IPS DF 19.7 (cell line): ENCODE measurements around the gene GUSB.
"Not testable (repeated sequence)": the region's sequence is repeated elsewhere in the genome, so short reads cannot be mapped to it uniquely, and the experiment has no call there.

Experiments
- DNase-seq: peaks from one replicate; pipeline ENCODE4 v3.0.0-alpha.2; 2013; ENCODE audit warnings: low read depth, low spot score

GUSB gene

GRCh38 chr7:65981965-65982792, at the start of gene GUSB:
TSS of gene GUSB (minus strand) at chr7:65982213. CDS start at chr7:65982183, 30 bp downstream.
- DNase-seq, result peak; percentile 71

- not testable (repeated sequence) for DNase-seq
These were observed 46.3 kb upstream of the GUSB start for GRCh38 chr7:66028342-66028741.

- DNase-seq, result no peak
These were observed 34.1 kb upstream of the GUSB start for GRCh38 chr7:66016131-66016461.

- no peak for DNase-seq
These were observed 33.6 kb upstream of the GUSB start for GRCh38 chr7:66015440-66016130.

- DNase-seq, result peak; percentile 23
These were observed 31.9 kb upstream of the GUSB start for GRCh38 chr7:66013938-66014337.

- no peak for DNase-seq
These were observed 25.2 kb upstream of the GUSB start for GRCh38 chr7:66007232-66007631.

GRCh38 chr7:66005115-66005671, 23.2 kb upstream of the GUSB start:
- DNase-seq, result not testable (repeated sequence)

GRCh38 chr7:66000823-66001417, 18.9 kb upstream of the GUSB start:
- not testable (repeated sequence) for DNase-seq

- DNase-seq, result not testable (repeated sequence)
These were observed 13.0 kb upstream of the GUSB start for GRCh38 chr7:65994984-65995383.

- no peak for DNase-seq
These were observed 10.5 kb upstream of the GUSB start for GRCh38 chr7:65992526-65992925.

- not testable (repeated sequence) for DNase-seq
These were observed 9.8 kb upstream of the GUSB start for GRCh38 chr7:65991829-65992228.

- DNase-seq, result no peak
These were observed 7.7 kb upstream of the GUSB start for GRCh38 chr7:65989694-65990080.

GRCh38 chr7:65988503-65988902, 6.5 kb upstream of the GUSB start:
- not testable (repeated sequence) for DNase-seq

- DNase-seq, result no peak
These were observed 6.1 kb upstream of the GUSB start for GRCh38 chr7:65988084-65988483.

- no peak for DNase-seq
These were observed 2.1 kb upstream of the GUSB start for GRCh38 chr7:65983965-65984658.

GRCh38 chr7:65980478-65981250, 1.3 kb downstream of the GUSB start:
- no peak for DNase-seq

- no peak for DNase-seq
These were observed 2.2 kb downstream of the GUSB start for GRCh38 chr7:65979583-65980477.

GRCh38 chr7:65978891-65979582, 3.0 kb downstream of the GUSB start:
- DNase-seq, result no peak

- DNase-seq, result no peak
These were observed 5.3 kb downstream of the GUSB start for GRCh38 chr7:65976659-65977196.
